GM18505 (cell line): ENCODE measurements around the gene NFE2L2.
A peak's percentile ranks its signal among the peaks of the same experiment; 100 is the strongest.
"Not testable (repeated sequence)": the region's sequence is repeated elsewhere in the genome, so short reads cannot be mapped to it uniquely, and the experiment has no call there.

Experiments used
- ATAC-seq: cut with Tn5 transposase; IDR thresholded peaks from one replicate; pipeline ENCODE4 v1.9.1; 2021; ENCODE audit not compliant: unreplicated experiment
- POLR2A ChIP-seq: IDR thresholded peaks from 4 replicates; pipeline ENCODE4 v1.6.1; 2011; ENCODE audit warnings: borderline replicate concordance; ENCODE audit not compliant: insufficient read depth, insufficient read length; ENCODE audit errors: extremely low read depth

NFE2L2 gene

DNA sequence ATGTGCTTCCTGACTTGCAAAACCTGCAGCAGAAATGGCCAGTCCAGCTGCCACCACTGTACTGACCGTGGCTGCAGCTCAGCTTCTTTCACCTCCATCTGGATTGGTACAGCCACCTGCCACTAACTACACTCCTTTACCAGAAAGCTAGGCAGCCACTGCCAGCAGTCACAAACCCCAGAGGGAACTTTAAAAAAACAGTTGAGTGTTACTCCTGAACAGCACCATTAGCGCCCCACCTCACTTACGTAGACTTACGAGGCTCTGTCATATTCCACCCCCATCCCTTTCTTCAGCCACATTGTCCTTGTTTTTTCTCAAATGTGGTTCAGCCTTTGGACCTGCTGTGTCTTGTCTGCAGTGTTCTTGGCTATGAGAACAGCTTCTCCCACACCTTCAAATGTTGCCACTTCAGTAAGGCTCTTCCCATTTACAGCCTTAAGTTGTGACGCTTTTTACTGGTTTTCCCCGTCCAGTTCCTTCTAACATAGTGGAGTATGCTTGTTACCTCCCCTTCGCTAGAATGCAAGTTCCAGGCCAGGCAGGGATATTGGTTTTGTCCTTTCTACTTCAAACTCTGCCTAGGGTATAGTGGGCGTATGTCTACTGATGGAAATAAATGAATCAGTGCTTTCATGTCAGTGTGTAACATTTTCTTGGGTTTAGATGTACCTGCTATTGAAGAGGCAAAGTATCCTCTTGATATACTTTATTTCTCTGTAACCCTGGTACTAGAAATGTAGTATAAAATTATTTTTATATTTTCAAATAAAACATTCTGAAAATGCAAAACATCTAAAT, 34.9 kb downstream of the NFE2L2 start:
- no peak for TF ChIP-seq POLR2A
- no peak for ATAC-seq

DNA sequence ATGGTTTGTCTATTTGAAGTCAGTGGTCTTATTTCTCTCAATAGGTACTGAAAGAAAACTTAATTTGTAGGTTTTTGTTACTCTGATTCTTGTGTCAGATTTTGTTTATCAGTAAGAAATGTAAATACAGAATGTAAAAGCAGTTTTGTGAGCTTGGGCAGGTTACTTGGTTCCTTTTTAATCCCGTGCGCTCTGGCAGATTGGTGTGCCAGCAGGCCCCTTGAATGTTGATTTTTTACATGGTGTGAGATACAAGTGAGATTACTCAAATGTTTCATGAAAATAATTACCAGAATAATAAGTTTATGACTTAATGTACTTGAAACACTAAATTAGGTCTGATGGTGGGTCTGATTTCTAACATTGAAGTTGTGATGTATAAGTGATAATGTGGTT, 38.6 kb downstream of the NFE2L2 start:
- no peak for TF ChIP-seq POLR2A
- no peak for ATAC-seq

DNA sequence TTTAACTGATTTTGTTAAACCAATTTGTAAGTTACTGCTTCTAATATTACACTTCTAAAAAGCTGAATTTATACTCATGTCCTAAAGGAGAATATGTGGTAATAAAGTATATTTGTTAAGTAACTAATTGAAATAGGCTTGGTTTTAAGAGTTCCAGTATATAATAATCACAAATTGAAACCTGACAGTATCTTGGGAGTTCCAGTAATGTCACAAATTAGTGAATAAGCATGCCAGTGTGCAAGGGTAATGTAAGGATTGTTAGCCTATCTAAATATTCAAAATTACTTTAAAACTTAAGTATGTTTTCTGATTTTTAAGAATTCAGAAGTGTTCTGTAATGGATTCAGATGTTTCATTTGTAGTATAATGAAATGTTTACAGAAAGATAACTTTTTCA, 41.1 kb downstream of the NFE2L2 start:
- ATAC-seq, result not testable (repeated sequence)

DNA sequence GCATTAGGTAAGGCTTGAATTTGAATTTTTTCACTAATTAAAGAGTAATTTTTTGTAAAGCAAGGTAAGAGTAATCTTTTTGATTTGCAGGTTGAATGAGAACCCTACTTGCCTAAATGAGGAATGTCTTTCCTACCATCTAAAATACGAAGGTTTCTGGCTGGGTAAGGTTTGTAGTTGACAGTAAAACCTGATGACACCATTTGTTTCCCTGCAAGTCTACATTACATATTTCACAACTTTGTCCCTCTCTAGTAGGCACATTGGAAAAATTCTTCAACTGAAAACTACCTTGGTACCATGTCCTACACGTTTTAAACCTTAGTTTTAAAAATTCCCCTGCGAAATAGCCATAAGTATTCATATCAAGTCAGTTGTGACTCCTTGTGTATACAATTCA, 42.6 kb downstream of the NFE2L2 start:
- no peak for TF ChIP-seq POLR2A
- ATAC-seq, result no peak

DNA sequence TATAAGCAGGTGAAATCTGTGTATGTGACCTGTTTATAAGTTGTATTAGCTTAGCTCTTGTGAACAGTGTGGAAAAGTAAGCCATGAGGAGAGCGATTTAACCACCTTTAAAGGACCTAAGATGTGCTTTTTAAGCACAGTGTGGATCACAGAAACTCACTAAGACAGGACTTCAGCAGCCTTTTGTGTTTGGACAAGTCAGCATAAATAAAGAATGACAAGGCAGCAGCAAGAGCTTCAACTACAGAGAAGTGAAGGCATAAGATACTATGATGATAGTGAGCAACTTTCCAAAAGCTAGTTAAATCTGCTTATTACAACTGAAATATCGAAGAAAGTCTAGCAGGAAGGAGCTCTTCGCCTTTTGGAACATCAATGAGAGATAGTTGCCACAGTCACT, 43.0 kb downstream of the NFE2L2 start:
- ATAC-seq, result no peak
- no peak for TF ChIP-seq POLR2A

DNA sequence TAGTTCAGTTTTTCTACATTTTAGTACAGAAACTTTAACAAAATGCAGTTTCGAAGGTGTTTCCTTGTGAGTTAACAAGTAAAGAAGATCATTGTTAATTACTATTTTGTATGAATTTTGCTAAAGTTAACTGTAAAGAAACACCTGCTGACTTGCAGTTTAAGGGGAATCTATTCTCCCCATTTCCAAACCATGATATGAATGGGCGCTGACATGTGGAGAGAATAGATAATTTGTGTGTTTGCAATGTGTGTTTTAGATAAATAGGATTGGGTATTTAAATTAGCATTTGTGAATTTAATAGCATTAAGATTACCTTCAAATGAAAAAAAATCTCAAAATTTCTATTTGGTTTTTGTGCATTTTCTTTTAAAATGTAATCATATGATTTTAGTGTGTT, 44.7 kb downstream of the NFE2L2 start:
- ATAC-seq, result not testable (repeated sequence)

DNA sequence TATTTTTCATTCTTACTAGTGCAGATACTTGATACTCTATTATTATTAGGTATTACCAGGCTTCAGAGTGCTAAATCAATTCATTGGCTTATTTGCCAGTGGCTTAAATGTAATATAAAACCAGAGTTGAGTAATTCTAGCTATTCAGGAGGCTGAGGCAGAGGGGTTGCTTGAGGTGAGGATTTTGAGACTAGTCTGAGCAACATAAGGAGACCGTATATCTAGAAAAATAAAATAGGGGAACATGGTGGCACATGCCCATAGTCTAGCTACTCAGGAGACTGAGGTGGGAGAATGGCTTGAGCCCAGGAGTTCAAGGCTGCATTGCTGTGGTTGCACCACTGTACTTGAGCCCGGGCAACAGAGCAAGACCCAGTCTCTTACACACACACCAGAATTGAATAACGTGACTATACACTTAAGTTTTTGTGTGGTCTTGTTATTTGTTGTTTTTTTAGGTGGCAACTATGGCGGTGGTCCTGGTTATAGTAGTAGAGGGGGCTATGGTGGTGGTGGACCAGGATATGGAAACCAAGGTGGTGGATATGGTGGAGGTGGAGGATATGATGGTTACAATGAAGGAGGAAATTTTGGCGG, 47.2 kb downstream of the NFE2L2 start:
- no peak for ATAC-seq
- TF ChIP-seq POLR2A, result peak; percentile 13

DNA sequence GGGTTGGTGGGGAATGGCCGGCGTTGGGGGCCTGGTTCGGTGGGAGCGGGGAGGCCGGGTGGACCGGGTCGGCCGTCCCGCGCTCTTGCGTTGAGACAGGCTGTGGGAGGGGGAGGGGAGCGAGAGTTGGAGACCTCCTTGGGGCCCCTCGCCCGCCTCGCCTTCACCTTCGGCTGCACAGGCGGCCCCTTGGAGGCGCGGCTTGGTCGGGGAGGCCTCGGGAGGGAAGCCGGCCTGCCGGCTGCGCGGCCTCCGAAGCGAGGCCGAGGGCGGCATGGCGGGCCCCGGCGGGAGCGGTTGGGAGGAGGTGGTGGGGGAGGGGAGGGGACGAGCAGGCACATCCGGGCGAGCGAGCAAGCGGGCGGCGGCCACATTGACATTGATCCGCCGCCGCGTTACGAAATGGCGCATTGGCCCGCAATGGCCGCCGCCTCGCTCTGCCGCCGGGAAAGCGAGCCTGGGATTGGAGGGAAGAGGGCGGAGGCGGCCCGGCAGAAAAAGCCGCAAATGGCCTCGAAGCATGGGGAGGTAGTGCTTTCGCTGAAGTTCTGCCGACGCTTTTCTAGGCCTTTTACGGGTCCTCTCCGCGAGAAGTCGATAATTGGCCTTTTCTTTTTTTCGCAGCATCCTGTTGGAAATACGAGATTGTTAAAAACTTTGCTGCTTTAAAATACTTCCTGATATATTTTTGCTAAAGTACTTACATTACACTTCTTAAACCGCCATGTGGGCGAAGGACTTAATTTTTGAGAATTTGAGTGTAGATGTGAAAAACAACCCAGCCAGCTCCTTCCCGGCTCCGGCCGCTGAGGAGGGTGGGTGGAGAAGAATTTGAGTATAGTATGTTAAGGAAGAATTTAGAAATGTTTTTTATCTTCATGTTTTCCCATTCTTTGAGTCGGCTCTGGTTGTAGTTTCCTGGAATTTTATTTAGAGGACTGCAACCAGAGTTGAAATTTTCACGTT, 51.4 kb downstream of the NFE2L2 start:
- TF ChIP-seq POLR2A, result peak; percentile 66
- ATAC-seq, result peak; percentile 55

DNA sequence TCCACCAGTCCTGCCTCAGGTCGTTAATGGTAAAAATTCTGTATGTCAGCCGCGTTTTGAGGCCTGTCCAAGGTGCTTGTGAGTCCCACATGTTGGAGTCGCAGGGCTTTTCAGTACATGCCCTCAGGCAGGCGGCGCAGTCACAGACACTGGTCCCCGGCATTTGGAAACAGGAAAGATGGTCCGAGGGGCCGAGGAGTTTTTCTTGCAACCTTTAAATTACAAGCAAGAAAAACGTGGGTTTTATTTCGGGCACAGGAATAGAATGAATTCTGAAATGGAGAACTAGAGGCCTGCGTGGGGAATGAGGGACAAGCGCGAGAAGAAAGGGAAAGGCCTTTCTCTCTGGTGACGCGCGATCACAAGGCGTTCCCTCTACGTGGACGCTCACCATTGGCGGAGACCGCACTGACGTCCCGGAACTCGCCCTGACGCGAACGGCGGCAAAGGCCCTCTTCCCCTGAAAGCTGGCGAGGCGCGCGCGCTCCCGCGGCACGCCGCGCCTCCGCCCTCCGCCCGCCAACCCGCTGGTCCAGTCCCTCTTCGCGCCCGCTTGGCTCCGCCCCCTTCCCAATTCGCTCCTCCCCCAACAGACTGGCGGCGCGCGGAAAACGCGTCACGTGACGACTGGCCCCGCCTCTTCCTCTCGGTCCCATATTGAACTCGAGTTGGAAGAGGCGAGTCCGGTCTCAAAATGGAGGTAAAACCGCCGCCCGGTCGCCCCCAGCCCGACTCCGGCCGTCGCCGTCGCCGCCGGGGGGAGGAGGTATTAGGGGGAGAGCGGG, 52.2 kb downstream of the NFE2L2 start, which contains the start of gene HNRNPA3:
Gene HNRNPA3, plus strand, starts transcription at position 689 of the 785 bp plus-strand sequence. Its CDS starts 6 bp downstream, at position 695.
- TF ChIP-seq POLR2A, result peak; percentile 76
- ATAC-seq, result peak; percentile 86

DNA sequence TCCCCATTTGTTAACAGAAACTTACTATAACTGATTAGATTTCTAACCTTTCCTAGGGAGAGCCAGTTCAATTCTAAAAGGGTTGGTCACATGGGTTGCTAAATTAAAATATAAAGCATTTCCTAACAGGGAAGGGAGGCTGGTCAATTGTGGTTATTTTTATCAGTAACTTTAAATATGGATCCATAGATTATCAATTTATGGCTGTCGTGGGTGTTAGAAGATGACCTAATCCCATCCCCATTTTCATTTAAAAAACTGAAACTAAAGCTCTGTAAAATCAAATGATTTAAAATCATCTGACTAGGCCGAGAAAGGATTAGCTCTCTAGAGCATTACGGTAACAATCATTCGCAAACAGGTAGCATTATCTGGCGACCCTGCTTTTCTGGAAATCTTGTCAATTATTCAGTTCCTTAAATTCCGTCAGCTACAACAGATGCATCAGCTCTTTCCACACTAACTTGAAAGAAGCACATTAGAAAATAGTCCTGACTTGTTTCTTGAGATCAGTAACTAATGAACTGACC, 52.9 kb downstream of the NFE2L2 start:
- no peak for ATAC-seq
- TF ChIP-seq POLR2A, result no peak

DNA sequence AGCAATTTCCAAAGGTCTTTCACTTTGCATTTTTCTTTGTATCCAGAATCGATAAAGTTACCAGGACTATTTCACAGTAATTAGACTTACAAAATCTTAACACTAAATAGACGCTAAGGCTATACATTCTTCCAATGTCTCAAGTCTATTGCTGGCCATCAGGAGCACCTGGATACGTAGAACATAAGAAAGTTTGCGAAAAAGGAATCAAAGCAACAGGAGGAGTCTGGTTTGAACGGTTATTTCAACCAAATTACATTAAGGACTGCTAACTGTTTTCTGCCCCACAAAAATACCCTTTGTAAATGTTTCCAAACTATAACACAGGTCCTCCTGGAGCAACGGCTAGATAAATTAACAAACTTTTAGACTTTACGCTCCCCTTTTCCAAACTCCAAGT, 53.4 kb downstream of the NFE2L2 start:
- no peak for ATAC-seq
- no peak for TF ChIP-seq POLR2A

DNA sequence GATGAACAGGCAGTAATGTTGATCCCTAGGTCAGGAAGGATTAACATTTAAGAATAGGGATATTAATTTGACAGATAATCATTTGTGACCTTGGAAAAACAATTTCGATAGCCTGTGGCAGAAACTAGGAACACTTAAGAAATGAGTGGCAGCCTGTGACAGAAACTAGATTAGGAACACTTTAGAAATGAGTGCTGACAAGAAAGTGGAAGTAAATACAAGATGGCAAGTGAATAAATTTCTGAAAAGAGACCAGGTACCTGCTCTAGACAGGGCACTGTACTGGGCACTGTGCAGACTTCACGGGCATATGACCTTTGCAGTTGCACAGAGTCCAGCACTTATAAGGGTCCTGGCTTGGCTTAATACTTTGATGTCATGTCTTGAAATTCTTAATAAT, 57.4 kb downstream of the NFE2L2 start:
- no peak for TF ChIP-seq POLR2A
- ATAC-seq, result peak; percentile 72

DNA sequence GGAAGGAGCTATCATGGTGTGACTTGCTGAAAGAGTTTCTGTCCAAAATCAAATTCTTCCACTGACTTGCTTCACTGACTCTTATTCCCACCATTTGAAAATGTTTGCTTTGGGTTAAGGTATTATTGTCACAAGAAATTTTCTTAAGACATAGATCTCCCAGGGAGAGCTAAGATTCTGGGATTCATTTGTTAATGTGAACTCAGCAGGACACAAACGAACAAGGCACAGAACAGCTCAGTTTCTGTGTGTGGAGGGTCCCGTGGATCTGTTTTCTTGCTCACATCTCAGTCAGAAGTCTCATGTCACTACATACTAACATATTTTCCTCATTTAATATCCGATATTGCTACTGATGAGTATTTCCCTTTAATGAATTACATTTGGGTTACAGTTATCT, 60.1 kb downstream of the NFE2L2 start:
- no peak for TF ChIP-seq POLR2A
- ATAC-seq, result no peak

DNA sequence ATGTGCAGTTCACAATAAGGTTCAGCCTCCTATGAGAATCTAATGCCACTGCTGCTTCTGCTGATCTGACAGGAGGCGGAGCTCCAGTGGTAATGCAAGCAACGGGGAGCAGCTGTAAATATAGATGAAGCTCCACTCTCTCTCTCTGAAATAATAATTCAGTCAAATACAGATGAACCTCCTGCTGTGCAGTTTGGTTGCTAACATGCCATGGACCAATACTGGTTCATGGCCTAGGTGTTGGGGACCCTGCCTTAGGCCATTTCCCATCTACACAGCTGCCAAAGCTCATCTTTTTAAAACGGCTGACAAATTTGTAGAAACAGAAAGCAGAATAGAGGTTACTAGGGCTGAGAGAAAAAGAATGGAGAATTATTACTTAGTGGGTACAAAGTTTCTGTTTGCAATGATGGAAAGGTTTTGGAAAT, 62.6 kb downstream of the NFE2L2 start:
- no peak for TF ChIP-seq POLR2A
- no peak for ATAC-seq

DNA sequence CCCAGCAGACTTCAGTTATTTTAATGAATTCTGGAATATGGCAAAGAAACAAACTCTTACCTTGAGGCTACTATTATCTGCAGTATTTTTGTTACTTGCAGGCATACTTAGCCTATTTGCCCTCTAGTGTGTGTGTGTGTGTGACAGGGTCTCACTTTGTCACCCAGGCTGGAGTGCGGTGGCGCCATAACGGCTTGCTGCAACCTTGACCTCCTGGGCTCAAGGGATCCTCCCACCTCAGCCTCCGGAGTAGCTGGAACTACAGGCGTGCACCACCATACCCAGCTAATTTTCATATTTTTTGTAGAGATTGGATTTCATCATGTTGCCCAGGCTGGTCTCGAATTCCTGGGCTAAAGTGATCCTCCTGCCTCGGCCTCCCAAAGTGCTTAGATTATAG, 64.1 kb downstream of the NFE2L2 start:
- not testable (repeated sequence) for ATAC-seq
